GM18909 (cell line): ENCODE data around the gene CLPTM1L.
"Not testable (repeated sequence)": the region's sequence is repeated elsewhere in the genome, so short reads cannot be mapped to it uniquely, and the experiment has no call there.

Experiments used
- ATAC-seq: cut with Tn5 transposase; IDR thresholded peaks from one replicate; pipeline ENCODE4 v1.9.1; 2021; ENCODE audit warnings: mild to moderate bottlenecking; ENCODE audit not compliant: unreplicated experiment, poor library complexity

CLPTM1L gene

DNA sequence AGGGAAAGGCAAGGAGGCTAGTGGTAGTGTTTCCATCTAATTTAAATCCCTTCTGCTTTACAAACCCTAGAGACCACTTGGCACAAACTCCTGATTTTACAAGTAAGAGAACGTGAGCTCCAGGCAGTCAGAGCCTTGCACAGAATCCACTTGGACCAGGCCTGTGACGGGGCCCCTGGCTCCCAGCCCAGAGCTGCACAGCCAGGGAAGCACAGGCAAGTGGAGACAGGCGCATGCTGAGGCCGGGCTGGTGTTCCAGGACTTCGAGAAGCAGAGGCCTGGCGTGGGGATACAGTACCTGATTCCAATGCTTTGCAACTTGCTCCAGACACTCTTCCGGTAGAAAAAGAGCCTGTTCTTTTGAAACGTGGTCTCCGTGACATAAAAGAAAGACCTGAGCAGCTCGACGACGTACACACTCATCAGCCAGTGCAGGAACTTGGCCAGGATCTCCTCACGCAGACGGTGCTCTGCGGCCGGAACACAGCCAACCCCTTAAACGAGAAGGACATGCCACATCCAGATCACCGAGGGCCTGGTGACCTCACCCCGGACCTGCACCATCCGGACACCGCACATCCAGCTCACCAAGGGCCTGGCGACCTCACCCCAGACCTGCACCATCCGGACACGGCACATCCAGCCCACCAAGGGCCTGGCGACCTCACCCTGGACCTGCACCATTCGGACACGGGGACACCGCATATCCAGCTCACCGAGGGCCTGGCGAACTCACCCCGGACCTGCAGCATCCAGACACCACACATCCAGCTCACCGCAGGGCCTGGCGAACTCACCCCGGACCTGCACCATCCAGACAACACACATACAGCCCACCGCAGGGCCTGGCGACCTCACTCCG is 62.5 kb downstream of the CLPTM1L start:
- no peak for ATAC-seq

- no peak for ATAC-seq
Measured at GRCh38 chr5:1281038-1281882, 63.6 kb downstream of the CLPTM1L start.

GRCh38 chr5:1280177-1281037 is 64.5 kb downstream of the CLPTM1L start:
- ATAC-seq: no peak

DNA sequence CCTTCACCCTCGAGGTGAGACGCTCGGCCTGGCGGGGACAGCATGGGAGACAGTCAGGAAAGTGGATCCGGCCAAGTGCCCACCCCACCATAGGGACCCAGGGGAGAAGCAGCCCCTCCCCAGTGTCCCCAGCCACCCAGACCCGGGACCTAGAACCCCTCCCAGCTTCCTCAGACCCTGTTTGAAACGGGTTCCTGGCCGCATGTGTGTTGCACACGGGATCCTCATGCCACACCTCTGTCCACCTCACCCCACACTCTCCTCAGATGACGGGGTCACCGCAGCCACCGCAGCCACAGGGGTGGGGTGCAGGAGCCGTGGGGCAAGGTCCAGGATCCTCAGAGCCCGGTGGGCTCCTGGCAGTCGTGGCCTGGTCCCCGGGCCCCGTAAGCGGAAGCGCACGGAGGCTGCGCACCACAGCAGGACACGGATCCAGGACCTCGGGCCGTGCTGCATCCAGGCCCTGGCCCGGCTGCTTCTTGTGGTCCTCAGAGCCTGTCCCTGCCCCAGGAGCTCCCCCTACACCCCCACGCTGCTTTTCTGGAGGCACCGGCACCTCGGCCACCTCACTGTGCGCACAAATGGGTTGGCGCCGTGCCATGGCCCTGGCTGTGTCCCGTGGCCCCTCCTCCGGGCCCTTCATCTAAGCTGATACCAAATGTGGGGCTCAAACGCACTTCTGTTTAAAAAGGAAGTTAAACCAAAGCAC is 65.3 kb downstream of the CLPTM1L start:
- no peak for ATAC-seq

DNA sequence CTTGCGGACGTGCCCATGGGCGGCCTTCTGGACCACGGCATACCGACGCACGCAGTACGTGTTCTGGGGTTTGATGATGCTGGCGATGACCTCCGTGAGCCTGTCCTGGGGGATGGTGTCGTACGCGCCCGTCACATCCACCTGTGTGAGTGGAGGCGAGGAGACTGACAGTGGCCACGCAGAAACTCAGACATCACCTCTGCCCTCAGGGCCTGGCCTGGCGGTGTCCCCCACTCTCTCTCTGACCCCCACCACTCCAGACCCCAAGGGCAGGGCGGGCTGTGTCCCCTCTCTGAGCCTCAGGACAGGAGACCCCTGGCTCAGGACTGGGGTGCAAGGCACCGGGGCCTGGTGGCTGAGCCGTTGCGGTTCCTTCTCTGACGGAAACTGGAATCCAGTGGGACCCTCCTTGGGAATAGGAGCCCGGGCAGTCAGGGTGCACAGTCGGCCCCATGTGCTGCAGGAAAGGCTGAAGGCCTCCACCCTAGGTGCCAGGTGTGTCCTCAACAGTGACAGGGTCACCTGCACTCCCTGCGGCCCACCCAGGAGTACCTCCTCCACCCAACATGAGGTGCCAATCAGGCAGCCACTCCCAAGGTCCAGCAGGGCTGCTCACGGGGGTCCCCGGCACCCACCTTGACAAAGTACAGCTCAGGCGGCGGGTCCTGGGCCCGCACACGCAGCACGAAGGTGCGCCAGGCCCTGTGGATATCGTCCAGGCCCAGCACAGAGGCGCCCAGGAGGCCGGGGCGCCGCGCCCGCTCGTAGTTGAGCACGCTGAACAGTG is 66.0 kb downstream of the CLPTM1L start:
- no peak for ATAC-seq

DNA sequence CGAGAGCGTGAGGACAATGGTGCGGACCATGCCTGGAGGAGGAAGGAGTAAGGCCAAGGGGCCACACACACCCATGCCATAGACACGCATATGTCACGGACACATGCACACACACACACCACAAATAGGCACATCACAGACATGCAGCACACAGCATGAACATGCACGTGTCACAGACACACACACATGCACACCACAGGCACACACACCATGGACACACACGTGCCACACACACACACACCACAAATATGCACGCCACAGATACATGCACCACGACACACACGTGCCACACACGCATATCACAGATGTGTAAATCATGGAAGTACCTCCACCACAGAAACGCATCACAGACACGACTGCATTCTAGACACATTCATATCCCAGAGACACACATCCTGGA is 66.7 kb downstream of the CLPTM1L start:
- no peak for ATAC-seq

GRCh38 chr5:1277781-1278180 is 67.1 kb downstream of the CLPTM1L start:
- no peak for ATAC-seq

- ATAC-seq: no peak
Measured at GRCh38 chr5:1277331-1277730, 67.6 kb downstream of the CLPTM1L start.

GRCh38 chr5:1276930-1277329 is 68.0 kb downstream of the CLPTM1L start:
- ATAC-seq: no peak

DNA sequence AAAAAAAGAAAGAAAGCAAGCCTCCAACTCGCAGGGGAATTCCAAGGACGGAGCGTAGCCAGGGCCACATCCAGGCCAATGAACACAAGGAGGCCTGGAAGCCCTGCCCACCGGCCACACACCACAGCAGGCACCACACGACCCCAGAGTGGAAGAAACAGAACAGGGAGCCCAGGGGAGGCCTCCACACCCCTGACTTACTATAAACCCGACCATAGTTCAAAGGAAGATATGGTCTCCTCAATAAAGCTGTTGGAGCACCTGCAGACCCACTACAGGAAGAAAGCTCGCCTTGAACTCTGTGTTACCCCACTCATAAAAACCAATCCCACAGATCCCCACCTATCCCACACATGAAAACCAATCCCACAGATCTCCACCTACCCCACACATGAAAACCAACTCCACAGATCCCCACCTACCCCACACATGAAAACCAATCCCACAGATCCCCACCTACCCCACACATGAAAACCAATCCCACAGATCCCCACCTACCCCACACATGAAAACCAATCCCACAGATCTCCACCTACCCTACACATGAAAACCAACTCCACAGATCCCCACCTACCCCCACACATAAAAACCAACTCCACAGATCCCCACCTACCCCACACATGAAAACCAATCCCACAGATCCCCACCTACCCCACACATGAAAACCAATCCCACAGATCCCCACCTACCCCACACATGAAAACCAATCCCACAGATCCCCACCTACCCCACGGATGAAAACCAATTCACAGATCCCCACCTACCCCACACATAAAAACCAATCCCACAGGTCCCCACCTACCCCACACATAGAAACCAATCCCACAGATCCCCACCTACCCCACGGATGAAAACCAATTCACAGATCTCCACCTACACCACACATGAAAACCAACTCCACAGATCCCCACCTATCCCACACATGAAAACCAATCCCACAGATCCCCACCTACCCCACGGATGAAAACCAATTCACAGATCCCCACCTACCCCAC is 69.2 kb downstream of the CLPTM1L start:
- not testable (repeated sequence) for ATAC-seq

DNA sequence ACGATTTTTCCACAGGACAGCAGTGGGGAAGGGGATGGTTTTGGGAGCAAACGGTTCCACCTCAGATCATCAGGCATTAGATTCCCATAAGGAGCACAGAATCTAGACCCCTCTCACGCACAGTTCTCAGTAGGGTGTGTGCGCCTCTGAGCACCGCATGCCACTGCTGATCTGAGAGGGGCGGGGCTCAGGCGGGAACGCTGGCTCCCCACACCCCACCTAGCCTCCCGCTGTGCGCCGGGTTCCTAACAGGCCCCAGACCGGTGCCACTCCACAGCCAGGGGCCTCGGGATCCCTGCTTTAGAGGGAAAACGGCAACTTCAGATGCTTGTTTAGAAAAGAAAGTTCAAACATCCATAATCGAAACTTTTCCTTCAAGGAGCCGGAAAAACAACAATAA is 70.4 kb downstream of the CLPTM1L start:
- ATAC-seq: no peak

DNA sequence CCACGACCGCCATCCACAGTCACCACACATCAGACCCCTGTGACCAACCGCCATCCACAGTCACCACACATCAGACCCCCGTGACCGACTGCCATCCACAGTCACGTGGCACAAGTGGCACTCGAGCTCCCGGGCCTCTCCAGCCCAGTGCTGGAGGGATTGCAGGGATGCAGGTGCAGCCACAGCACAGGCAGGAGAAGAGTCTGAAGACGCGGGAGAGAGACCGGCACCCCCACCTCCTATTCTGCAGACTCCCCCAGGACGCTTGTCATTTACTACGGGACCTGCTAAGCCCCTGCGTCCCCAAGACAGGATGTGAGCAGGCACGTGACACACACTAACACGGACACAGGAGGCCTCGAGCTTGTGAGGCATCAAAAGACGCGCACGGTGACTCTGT is 71.2 kb downstream of the CLPTM1L start:
- no peak for ATAC-seq

DNA sequence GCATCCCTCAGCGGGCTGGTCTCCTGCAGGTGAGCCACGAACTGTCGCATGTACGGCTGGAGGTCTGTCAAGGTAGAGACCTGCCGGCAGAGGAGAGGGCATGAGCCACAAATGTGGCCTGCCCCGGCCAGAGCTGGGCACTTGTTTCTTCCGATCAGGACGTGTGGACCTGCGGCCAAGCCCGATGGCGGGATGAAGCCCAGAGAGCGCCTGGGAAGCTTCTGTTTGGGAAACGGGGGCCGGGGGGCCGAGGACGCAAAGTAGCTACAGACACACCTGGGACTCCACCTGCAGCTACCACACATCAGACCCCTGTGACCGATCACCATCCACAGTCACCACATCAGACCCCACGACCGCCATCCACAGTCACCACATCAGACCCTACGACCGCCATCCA is 72.7 kb downstream of the CLPTM1L start:
- no peak for ATAC-seq

GRCh38 chr5:1270933-1271914 is 73.7 kb downstream of the CLPTM1L start:
- no peak for ATAC-seq

DNA sequence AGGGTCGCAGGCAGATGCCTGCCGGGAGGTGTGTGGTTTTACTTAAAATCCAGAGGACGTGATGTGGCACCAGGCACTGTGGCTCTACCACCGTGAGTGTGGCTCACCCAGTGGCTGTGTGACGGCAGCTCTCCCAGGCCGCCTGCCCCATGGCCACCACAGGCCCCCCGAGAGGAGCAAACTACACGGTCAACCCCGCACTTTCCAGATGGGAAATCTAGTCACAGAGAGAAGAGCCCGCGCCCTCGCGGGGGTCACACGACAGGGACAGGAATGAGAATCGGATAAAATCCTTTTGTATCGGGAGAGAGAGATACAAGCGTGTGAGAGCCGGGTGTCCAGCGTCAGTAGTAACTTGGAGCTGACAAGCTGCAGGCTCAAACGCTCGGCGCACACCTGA is 74.5 kb downstream of the CLPTM1L start:
- ATAC-seq: no peak

DNA sequence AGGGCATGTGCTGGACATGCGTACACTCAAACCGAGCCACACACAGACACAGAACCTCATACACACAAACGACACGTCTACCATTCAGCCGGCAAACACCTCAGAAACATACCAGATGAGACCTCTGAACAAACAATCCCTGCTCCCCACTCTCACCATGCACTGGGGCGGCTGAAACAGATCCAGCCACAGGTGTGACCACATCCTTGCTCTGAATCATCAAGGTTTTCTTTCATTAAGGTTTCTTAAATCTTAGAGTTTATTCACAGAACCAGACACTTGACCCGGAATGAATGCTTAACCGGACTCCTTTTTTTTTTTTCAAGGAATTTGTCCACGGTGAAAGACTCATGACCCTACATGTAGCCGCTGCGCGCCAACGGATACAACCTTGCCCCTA is 76.2 kb downstream of the CLPTM1L start:
- no peak for ATAC-seq

DNA sequence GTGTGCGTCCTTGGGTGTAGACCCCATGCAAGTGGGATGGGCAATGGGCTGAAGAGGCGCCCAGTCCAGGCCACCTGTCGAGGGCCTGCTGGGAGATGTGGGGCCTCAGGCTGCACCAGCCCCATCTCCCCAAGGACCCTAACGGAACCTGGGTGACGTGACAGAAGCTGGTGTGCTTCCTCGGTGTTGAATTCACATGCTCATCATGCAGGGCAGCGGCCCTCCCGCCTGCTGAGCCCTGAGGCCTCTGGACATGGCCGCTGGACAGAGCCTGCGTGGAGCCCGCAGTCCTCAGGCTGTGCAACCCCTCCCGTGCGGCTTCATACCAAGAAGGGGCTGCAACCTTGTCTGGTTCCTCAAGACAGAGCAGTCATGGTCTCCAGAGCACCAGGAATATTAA is 76.8 kb downstream of the CLPTM1L start:
- ATAC-seq: no peak
